GM12878 (cell line): ENCODE measurements around the gene NOS1AP.

Experiments used
- CREM ChIP-seq: IDR thresholded peaks from 2 replicates; pipeline ENCODE4 v1.6.1; 2014; ENCODE audit warnings: antibody characterized with exemption, low read depth
- HCFC1 ChIP-seq: fragments of 150-350 bp; IDR thresholded peaks from 2 replicates; pipeline ENCODE4 v1.6.1; 2014; ENCODE audit warnings: low read length
- POLR2A ChIP-seq: IDR thresholded peaks from 2 replicates; pipeline ENCODE4 v1.6.1; 2011; ENCODE audit warnings: low read depth, mild to moderate bottlenecking, low read length
- POLR2AphosphoS5 ChIP-seq: IDR thresholded peaks from 2 replicates; pipeline ENCODE4 v1.6.1; 2011; ENCODE audit warnings: mild to moderate bottlenecking, low read length, inconsistent platforms
- SPI1 ChIP-seq: IDR thresholded peaks from 2 replicates; pipeline ENCODE4 v1.6.1; 2011; ENCODE audit warnings: low read depth, mild to moderate bottlenecking, low read length, moderate library complexity, borderline replicate concordance; ENCODE audit not compliant: insufficient read depth
- TF ChIP-seq, protein P1 (sequence below): fragments of 450-650 bp; formaldehyde crosslinking; IDR thresholded peaks from 2 replicates; pipeline ENCODE4 v1.5.0; 2022; ENCODE audit warnings: mild to moderate bottlenecking, missing genetic modification characterization
- TF ChIP-seq, protein P2 (sequence below): IDR thresholded peaks from 2 replicates; pipeline ENCODE4 v1.6.1; 2011; ENCODE audit warnings: low read depth, low read length, improper control_type of control experiment, borderline replicate concordance
- TF ChIP-seq, protein P3 (sequence below): fragments of 450-650 bp; IDR thresholded peaks from 2 replicates; pipeline ENCODE4 v1.6.1; 2018; ENCODE audit warnings: borderline replicate concordance, mild to moderate bottlenecking; ENCODE audit not compliant: partially characterized antibody

DNA sequence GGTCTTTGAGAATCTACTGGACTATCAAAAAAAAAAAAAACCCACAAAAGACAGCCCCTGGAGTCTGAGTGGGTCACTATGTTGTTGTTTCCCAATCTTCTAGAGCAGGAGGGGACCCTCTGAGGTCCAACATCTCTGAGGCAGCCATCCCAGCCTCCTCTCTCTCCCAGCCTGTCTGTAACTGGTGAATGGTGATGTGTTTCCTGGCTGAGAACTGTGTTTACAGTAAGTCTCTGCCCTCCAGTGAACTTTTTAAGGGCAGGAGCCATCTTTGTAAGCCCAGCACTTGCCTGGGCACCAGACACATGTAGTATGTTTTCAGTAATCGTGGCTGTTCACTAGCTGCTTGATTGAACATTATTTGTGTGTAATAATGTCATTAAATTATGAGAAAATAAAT is 221.5 kb downstream of the NOS1AP start:
- TF ChIP-seq CREM (no peak), SPI1 (no peak), HCFC1 (no peak), POLR2AphosphoS5 (no peak), POLR2A (no peak)
- TF ChIP-seq, protein P1, sequence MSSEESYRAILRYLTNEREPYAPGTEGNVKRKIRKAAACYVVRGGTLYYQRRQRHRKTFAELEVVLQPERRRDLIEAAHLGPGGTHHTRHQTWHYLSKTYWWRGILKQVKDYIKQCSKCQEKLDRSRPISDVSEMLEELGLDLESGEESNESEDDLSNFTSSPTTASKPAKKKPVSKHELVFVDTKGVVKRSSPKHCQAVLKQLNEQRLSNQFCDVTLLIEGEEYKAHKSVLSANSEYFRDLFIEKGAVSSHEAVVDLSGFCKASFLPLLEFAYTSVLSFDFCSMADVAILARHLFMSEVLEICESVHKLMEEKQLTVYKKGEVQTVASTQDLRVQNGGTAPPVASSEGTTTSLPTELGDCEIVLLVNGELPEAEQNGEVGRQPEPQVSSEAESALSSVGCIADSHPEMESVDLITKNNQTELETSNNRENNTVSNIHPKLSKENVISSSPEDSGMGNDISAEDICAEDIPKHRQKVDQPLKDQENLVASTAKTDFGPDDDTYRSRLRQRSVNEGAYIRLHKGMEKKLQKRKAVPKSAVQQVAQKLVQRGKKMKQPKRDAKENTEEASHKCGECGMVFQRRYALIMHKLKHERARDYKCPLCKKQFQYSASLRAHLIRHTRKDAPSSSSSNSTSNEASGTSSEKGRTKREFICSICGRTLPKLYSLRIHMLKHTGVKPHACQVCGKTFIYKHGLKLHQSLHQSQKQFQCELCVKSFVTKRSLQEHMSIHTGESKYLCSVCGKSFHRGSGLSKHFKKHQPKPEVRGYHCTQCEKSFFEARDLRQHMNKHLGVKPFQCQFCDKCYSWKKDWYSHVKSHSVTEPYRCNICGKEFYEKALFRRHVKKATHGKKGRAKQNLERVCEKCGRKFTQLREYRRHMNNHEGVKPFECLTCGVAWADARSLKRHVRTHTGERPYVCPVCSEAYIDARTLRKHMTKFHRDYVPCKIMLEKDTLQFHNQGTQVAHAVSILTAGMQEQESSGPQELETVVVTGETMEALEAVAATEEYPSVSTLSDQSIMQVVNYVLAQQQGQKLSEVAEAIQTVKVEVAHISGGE = no peak
- TF ChIP-seq, protein P2, sequence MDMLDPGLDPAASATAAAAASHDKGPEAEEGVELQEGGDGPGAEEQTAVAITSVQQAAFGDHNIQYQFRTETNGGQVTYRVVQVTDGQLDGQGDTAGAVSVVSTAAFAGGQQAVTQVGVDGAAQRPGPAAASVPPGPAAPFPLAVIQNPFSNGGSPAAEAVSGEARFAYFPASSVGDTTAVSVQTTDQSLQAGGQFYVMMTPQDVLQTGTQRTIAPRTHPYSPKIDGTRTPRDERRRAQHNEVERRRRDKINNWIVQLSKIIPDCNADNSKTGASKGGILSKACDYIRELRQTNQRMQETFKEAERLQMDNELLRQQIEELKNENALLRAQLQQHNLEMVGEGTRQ = no peak
- TF ChIP-seq, protein P3, sequence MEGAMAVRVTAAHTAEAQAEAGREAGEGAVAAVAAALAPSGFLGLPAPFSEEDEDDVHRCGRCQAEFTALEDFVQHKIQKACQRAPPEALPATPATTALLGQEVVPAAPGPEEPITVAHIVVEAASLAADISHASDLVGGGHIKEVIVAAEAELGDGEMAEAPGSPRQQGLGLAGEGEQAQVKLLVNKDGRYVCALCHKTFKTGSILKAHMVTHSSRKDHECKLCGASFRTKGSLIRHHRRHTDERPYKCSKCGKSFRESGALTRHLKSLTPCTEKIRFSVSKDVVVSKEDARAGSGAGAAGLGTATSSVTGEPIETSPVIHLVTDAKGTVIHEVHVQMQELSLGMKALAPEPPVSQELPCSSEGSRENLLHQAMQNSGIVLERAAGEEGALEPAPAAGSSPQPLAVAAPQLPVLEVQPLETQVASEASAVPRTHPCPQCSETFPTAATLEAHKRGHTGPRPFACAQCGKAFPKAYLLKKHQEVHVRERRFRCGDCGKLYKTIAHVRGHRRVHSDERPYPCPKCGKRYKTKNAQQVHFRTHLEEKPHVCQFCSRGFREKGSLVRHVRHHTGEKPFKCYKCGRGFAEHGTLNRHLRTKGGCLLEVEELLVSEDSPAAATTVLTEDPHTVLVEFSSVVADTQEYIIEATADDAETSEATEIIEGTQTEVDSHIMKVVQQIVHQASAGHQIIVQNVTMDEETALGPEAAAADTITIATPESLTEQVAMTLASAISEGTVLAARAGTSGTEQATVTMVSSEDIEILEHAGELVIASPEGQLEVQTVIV = no peak
